GM11168 (cell line): ENCODE data around the gene IGLL5.

Source experiments
- in situ Hi-C: fragments of 300-500 bp; cut with MboI; formaldehyde crosslinking; loops from one replicate; pipeline ENCODE4 v1.12.0; 2022; ENCODE audit warnings: low sequenced_read_pairs; ENCODE audit not compliant: unreplicated experiment

IGLL5 gene

DNA sequence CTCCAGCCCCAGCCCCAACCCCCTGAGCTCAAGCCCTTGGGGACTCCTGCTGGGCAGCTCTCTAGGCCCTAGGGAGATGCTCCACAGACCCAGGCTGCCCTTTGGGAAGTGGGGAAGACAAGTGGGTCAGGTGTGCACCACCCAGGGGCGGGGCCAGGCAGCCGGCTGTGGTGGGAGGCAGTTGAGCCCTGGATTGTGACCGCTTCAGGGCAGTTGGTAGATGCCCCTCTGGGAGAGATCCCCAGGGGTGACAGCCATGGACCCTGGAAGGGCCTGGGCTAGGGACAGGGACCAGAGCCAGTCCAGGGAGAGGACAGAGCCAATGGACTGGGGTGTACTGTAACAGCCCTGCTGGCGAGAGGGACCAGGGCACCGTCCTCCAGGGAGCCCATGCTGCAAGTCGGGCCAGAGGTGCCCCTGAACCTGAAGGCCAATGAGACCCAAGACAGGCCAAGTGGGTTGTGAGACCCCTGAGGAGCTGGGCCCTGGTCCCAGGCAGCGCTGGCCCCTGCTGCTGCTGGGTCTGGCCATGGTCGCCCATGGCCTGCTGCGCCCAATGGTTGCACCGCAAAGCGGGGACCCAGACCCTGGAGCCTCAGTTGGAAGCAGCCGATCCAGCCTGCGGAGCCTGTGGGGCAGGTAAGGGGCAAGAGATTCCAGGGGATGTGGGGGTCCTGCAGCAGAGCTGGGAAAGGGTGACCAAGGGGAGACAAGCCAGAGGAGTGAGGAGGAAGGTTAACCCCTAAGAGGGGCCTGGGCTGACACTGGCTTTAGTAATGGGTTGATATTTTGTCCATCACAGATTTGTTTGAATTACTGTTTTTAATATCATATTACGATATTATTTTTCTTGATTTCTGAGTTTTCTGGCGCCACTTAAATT, at the start of gene IGLL5:
IGLL5 (plus strand) TSS at position 196 of the 883 bp plus-strand sequence; CDS start at position 434, 238 bp downstream.
- in situ Hi-C loops: loop anchor here (5.0 kb wide), 1 partner anchor 49 kb away; no protein-coding TSS in a partner anchor

DNA sequence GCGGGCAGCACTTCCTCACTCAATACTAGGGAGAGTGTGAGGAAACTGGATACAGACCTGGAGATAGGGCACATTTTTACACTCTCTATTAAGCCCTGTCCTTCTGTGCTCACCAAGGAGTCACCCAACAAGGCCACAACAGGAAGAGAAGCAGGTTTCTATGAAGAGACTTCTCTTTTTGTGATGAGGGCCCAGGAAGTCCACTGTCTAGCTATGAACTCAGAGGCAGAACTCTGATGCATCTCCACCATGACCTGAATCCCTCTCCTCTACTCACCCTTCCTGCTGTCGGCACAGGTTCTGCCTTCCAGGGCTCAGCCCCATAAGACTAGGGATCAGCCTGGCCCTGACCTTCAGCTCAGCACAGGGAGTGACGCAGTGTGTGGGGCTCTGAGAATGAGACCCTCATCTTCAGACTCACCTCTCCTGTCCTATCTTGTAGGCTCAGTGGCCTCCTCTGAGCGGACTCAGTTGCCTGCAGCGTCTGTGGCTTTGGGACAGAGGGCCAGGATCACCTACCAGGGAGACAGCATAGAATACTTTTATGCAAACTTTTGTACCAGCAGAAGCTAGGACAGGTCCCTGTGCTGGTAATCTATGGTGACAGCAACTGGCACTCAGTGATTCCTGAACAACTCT, 49.3 kb upstream of the IGLL5 start:
- in situ Hi-C loops: no loop called here

DNA sequence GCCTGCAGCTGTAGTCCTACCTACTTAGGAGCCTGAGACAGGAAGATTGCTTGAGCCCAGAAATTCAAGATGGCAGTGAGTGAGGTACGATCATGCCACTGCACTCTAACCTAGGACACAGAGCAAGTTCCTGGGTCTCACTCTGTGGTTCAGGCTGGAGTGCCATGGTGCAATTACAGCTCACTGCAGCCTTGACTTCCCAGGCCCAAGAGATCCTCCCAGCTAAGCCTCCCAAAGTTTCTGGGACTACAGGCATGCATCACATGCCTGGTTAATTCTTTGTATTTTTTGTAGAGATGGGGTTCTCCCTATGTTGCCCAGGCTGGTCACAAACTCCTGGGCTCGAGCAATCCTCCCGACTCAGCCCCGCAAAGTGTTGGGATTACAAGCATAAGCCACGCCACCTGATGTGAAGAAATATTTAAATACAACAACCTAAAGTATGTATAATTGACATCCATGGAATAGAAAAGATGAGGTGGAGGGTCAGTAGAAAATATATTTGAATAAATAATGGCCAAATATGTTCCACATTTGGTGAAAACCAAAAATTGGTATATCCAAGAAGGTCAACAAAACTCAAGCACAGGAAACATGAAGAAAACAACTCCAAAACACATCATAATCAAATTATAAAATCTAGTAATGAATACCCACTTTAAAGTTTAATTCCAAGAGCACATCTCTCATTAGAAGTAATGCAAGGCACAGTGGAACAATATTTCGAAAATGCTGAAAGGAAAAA, 47.9 kb upstream of the IGLL5 start:
- in situ Hi-C loops: no loop called here

DNA sequence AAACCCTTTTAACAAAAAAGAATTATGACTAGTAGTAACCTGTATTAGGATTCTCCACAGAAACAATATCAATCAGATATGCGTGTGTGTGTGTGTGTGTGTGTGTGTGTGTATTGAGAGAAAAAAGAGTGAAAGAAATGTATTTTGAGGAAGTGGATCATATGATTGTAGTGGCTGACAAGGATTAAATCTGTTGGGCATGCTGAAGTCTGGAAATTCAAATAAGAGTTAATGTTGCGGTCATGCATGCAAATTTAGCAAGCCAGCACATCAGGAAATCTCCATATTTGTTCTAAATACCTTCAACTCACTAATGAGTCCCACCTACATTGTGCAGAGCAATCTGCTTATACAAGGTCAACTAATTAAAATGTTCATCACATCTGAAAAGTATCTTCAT, 46.8 kb upstream of the IGLL5 start:
- in situ Hi-C loops: no loop called here

DNA sequence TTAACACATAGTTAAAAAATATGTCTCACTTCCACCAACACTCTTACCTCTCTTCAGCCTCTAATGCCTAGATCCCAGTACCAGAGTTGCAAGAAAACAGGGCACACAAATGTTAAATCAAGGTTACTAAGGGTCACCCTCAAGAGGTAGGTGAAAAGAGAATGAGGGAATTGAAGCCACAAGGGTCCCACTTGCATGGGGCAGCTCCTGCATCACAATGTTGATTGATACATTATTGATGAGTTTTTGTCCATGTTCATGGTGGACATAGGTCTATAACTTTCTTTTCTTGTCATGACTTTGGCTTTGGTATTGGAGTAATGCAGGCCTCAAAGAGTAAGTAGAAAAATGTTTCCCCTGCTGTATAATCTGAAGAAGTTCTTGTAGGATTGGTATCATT, 46.0 kb upstream of the IGLL5 start:
- in situ Hi-C loops: no loop called here

DNA sequence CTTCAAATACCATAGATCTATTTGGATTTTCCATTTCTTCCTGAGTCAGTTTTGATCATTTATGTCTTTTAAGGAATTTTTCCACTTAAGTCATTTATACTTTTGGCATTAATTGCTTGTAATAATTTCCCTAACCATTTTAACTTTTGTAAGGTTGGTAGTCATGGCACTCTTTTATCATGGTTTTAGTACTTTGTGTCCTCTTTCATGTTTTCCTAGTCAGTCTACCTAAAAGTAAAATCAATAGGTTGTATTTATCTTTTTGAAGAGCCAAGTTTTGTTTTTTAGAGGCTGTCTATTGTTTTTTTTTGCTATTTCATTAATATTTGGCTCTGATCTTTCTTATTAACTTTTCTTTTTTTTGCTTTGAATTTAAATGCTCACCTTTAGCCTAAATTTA, 45.5 kb upstream of the IGLL5 start:
- in situ Hi-C loops: no loop called here

DNA sequence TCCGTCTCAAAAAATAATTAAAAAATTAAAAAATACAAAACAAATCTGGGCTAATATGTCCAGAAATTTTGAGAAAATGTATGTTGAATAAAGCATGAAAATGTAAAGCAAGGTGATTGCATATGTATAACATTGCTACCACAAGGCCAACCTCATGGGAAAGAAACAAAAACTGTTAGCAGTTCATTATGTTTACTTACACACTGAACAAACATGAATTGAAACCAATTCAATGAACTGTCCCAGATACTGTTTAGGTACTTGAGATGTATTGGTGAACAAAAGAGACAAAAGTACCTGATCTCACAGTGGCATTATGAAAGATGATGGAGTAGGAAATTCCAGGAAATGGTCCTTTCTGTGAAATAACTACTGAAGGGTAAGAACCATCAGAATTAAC, 43.8 kb upstream of the IGLL5 start:
- in situ Hi-C loops: no loop called here

DNA sequence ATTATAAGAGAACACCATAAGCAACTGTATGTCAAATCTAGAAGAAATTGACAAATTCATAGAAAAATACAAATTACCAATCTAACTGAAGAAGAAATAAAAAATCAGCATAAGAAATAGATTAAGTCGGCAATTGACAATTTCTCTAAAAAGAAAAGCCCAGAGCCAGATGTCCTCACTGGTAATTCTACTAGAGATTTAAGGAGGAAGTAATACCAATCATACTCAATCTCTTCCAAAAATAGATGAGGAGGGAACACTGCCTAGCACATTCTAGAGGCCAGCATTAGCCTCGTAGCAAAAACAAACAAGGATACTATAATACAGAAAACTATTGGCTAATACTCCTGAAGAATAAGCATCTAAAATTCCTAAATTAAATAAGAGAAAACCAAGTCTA, 40.4 kb upstream of the IGLL5 start:
- in situ Hi-C loops: loop anchor here (5.0 kb wide), 1 partner anchor 35 kb away; no protein-coding TSS in a partner anchor

DNA sequence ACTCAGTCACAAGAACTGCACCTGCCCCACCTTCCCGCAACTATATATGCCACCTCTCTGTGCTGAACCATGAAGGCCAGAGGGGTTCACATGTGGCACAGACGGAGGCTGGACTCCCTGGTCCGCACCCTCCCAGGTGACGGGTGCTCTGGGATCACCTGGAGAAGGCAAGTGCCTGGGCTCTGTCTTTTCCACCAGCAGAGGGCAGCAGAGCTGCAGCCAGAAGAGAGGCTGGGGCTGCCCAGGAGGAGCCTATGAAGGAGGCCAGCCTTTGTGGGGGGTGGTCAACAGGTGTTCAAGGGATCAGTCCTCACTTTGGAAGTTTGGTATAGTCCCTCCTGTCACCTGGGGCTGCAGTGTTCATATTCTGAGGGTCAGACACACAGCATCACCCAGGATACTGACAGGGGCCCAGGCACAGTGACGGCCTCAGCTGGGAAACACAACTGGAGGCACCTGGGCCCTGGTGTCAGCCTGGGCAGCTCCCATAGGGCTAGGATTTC, 39.2 kb upstream of the IGLL5 start:
- in situ Hi-C loops: loop anchor here (5.0 kb wide), 1 partner anchor 34 kb away; no protein-coding TSS in a partner anchor

DNA sequence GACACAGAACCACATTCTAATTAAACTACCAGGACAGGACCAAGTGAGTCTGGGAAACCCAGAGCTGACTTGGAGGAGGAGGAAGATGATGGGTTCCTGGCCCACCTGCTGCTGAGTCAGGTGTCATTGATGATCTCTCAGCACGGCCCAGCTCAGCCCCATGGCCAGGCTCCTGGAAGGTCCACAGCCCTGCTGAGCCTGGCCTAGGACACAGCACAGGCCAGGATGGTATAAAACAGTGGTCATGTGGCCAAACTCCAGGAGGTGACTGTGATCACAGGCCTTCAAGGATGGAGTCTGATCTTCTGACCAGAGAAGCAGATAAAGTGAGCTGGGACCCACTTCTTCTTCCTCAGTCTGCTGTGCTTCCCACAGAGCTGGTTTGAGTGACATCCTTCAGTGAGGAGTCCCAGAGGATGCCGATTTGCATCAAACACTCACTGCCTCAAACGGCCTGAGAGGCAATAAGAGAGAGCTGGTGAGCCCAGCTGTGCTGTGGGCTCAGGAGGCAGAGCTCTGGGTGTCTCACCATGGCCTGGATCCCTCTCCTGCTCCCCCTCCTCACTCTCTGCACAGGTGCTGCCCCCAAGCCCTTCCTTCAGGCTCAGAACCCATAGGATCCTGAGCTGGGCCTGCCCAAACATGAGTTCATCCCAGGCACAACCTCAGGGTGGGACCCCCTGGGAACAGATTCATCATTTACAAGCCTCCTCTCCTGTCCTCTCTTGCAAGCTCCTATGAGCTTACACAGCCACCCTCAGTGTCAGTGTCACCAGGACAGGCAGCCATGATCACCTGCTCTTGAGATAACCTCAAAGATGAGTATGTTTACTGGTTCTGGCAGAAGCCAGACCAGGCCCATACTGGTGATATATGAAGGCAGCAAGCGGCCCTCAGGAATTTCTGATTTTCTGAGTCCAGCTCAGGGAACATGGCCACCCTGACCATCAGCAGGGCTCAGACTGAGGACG, 37.7 kb upstream of the IGLL5 start:
- in situ Hi-C loops: loop anchor here (5.0 to 25.0 kb wide), 4 partner anchors 32 to 287 kb away; partner anchors contain the start of genes RAB36 and RSPH14

DNA sequence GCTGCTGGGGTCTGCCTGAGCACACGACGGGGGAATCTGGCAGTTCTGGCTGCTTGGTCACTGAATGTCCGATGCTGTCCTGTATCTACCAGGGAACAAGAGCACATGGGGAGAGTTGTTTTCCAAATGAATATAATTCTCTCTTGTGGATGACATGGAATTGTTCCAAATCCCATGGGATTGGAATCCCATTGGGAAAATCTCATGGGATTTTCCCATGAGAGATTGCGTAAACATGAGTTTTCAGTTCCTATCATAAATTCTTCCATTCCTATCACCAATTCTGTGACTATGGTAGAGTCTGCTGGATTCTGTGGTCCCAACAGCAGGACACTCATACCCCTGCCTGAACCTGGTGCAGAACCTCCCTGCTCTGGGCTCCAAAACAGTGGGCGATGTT, 35.6 kb upstream of the IGLL5 start:
- in situ Hi-C loops: loop anchor here (5.0 to 25.0 kb wide), 3 partner anchors 45 to 285 kb away; partner anchors contain the start of genes RAB36 and RSPH14

DNA sequence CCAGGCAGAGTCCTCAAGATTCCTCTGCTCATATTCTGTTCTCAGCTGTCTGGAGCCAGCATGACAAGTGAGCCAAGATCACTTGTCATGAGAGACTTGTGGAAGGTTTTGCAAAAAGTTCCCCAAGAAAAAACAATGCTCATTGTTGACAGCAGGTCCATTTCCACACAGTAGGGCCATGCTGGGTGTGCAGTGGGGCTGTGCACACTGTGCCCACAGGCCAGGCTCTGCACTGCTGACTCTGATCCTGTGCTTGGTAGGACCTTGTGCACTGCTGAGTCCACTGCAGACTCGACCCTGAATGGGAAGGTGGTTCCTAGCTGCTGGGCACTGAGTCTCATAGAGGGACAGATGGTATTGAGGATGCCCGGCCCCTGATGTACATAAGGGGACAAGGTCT, 33.9 kb upstream of the IGLL5 start:
- in situ Hi-C loops: loop anchor here (5.0 to 25.0 kb wide), 3 partner anchors 46 to 284 kb away; partner anchors contain the start of genes RAB36 and RSPH14

DNA sequence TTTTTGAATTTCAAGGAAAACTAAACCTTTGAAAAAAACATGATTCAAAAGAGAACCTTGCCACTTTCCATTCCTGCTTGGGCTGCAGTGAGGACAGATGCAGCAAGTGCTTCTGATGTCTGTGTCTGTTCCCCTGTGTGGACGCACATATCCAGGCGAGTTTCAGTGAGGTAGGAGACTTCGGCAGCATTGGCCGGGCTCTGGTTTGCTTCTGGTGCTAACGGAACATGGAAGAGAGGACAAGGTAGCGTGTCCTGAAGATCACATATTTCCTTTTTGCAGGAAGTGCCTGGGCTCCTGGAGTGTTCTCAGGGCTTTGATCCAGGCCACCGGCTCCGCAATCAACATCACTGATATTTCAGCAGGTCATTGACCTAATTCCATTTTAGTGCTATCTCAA, 33.1 kb upstream of the IGLL5 start:
- in situ Hi-C loops: loop anchor here (5.0 to 25.0 kb wide), 3 partner anchors 47 to 283 kb away; partner anchors contain the start of genes RAB36 and RSPH14

DNA sequence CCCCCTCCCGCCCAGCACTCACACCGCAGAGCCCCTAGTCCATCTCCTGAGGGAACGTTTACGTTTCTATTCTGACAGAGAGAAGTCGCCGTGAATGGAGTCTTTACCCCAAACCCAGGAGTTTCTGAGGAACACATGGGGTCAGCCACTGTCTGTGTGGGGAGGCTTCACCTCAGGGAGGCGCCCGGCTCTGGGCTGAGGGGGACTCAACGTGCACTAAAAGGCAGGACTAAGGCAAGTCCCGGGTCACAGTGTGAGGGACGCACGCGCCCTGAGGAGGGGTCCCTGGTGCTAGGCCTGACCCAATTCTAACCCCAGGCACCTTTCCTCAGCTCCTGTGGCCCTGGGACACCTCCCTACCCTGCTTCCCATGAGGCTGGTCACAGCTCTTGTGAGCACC, 32.5 kb upstream of the IGLL5 start:
- in situ Hi-C loops: loop anchor here (25.0 kb wide), 1 partner anchor 282 kb away; the partner anchor contains the start of genes RAB36 and RSPH14

DNA sequence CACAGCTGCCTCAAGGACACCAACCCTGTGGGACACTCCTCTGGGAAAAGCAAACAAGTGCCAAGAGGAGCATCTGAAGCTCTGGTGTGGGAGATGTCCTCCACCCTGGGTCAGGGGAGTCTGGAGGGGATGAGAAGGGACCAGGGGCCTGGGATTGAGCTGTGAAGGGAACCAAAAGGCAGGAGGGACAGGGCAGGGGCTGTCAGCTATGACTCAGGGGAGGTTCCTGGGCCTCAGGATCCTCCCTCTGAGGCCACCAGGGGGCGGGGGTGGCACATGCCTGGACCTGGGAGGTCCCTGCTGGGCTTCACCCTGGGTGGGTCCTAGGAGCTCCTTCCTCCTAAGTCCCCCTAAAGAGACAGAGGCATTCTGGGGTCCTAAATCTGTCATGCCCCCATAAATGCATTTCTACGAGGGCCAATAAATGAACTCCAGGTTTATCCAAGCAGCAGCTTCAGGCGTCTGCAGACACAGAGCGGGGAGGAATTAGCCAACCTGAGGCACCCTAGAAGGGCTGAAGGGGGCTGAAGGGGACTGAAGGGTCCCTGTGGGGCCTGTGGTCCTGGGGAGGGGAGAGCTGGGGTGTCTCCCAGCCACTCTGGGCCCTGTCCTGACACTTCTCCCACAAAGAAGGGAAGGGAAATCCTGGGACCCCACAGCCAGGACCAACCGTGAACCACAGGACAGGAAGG, 31.9 kb upstream of the IGLL5 start:
- in situ Hi-C loops: loop anchor here (25.0 kb wide), 1 partner anchor 282 kb away; the partner anchor contains the start of genes RAB36 and RSPH14

DNA sequence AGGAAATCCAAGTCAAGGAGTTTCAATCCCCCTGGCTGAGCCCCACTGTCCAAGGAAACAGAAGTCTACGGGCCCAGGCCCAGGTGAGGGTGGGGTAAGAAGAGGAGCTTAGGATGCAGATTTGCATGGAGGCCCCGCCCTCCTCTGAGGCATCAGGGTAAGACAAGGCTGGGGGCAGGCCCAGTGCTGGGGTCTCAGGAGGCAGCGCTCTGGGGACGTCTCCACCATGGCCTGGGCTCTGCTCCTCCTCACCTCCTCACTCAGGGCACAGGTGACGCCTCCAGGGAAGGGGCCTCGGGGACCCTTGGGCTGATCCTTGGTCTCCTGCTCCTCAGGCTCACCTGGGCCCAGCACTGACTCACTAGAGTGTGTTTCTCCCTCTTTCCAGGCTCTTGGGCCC, 31.3 kb upstream of the IGLL5 start:
- in situ Hi-C loops: loop anchor here (25.0 kb wide), 1 partner anchor 281 kb away; the partner anchor contains the start of genes RAB36 and RSPH14

DNA sequence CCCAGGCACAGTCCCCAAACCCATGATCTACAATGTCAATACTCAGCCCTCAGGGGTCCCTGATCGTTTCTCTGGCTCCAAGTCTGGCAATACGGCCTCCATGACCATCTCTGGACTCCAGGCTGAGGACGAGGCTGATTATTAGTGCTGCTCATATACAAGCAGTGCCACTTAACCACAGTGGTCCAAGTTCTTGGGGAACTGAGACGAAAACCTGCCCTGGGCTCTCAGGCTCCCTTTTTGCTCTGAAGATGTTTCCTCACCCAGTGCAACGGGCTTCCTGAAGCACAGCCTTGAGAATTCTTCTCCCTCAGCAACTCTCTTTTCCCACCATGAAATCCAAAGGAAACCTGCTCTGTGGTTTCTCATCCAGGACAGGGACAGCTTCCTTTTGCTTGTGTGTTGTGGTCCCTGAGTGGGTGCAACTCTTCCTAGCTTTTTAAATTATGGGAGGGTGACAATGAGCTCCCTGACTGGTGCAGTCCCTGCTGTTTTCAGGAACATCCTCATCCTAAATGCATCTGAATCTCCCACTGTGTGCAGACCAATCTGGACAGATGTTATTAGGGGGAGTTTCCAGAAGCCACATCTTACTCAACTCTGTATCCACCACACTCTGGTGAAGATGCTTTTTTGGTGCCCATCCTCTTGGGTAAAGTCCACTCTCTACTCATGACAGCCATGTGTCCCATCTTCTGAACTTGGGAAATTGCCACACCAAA, 30.6 kb upstream of the IGLL5 start:
- in situ Hi-C loops: loop anchor here (25.0 kb wide), 1 partner anchor 280 kb away; the partner anchor contains the start of genes RAB36 and RSPH14
